Gastroesophageal sphincter (tissue), 4 donors: ENCODE data around the gene DCUN1D4. TPM values are rescaled to one million over a fixed set of nuclear protein-coding genes. Genes with fewer than 3 reads are reported as not detected.

Experiments
- ATAC-seq: fragments of 150-250 bp; one replicate; pipeline ENCODE4 v1.9.1; 2016; ENCODE audit warnings: mild to moderate bottlenecking, moderate library complexity
- H3K27ac ChIP-seq, 4 donors: fragments of 200-600 bp; sonication (generic) in 3 of 4; 1 replicate in 3 of 4; 2 replicates in 1 of 4; pipeline ENCODE4 v1.5.1; 2016 to 2019
- H3K27me3 ChIP-seq: fragments of 200-600 bp; sonication (generic); one replicate; pipeline ENCODE4 v1.5.1; 2019
- H3K36me3 ChIP-seq, 2 donors: fragments of 200-600 bp; sonication (generic); one replicate each; pipeline ENCODE4 v1.5.1; 2019; ENCODE audit warnings: control low read depth in 1 of 2
- H3K4me1 ChIP-seq, 3 donors: fragments of 200-600 bp; sonication (generic); 1 replicate in 2 of 3; 2 replicates in 1 of 3; pipeline ENCODE4 v1.5.1; 2016 to 2019; ENCODE audit warnings: control low read depth in 2 of 3
- H3K4me3 ChIP-seq, 2 donors: fragments of 200-600 bp; sonication (generic); one replicate each; pipeline ENCODE4 v1.5.1; 2019; ENCODE audit warnings: mild to moderate bottlenecking in 1 of 2, moderate library complexity in 1 of 2
- H3K9me3 ChIP-seq, 3 donors: fragments of 200-600 bp; sonication (generic); one replicate each; pipeline ENCODE4 v1.5.1; 2017 to 2019; ENCODE audit warnings: control low read depth in 2 of 3
- EP300 ChIP-seq: sonication (generic); formaldehyde crosslinking; IDR thresholded peaks from one replicate; pipeline ENCODE4 v1.6.1; 2017; ENCODE audit warnings: antibody characterized with exemption, mild to moderate bottlenecking
- POLR2A ChIP-seq, 2 donors: fragments of 450-650 bp; IDR thresholded peaks; one replicate each; pipeline ENCODE4 v1.6.1; 2017; ENCODE audit warnings: antibody characterized with exemption in 2 of 2, mild to moderate bottlenecking in 2 of 2, moderate library complexity in 1 of 2
- POLR2AphosphoS5 ChIP-seq: sonication (generic); formaldehyde crosslinking; IDR thresholded peaks from one replicate; pipeline ENCODE4 v1.6.1; 2017; ENCODE audit warnings: antibody characterized with exemption
- WGBS, 2 donors: methylation state at CpG; one replicate each; pipeline ENCODE4 v1.1.5; 2018; ENCODE audit warnings: low coverage in 1 of 2; 5-methylcytosine and 5-hydroxymethylcytosine counted together
- total RNA-seq, 4 donors: library from RNA; depleted of rRNA; stranded (reverse); fragments of >200 nt; gene quantifications; one replicate each; pipeline ENCODE4 v1.1.0, GENCODE V29; 2016
- TF ChIP-seq, protein P1 (sequence below), 4 experiments: fragments of 200-600 bp in 2 of 4; fragments of 450-650 bp in 2 of 4; sonication (generic) in 1 of 4; IDR thresholded peaks; one replicate each; pipeline ENCODE4 v1.5.1; 2017 to 2019; ENCODE audit warnings: antibody characterized with exemption in 4 of 4, mild to moderate bottlenecking in 2 of 4, moderate library complexity in 2 of 4

DCUN1D4 gene
- total RNA-seq, 4 donors from 2014 or later: 48.9 to 81.9 (median 51.0) TPM

DNA sequence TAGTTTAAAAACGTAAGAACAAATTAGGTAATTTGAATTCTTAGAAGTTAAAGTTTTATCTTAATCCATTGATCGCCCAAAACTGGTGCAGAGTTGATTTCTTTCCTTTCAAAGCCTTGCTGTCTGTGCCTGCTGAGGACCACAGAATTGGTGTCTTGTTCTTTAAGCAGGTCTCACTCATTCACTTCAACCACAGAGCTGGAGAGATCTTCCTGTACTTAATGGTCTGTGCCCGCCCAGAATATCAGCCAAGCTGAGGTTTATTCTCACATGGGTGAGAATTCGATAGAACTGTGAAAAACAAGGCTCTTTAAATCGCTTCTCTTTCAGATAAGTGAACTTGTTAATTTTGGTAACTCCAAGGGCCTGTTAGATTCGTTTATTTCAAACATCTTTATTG, 31.6 kb downstream of the DCUN1D4 start:
- Histone ChIP-seq H3K27me3 (no peaks in the 10 kb centered on the region), H3K9me3 (no peaks in the 10 kb centered on the region), H3K36me3 (peaks cover 0 to 83% of the 10 kb centered on the region in 2 donors), H3K27ac (no peak overlapping the region), H3K4me3 (no peak overlapping the region), H3K4me1 (peaks cover 0 to 11% (median 0%) of the 10 kb centered on the region in 3 donors)
- WGBS, 2 donors: 87 to 88% methylated on average over 4 to 6 of the region's 6 CpGs
- TF ChIP-seq POLR2A (IDR thresholded peaks at IDR 0.05) (no peak), POLR2AphosphoS5 (no peak), EP300 (no peak)
- TF ChIP-seq, protein P1, sequence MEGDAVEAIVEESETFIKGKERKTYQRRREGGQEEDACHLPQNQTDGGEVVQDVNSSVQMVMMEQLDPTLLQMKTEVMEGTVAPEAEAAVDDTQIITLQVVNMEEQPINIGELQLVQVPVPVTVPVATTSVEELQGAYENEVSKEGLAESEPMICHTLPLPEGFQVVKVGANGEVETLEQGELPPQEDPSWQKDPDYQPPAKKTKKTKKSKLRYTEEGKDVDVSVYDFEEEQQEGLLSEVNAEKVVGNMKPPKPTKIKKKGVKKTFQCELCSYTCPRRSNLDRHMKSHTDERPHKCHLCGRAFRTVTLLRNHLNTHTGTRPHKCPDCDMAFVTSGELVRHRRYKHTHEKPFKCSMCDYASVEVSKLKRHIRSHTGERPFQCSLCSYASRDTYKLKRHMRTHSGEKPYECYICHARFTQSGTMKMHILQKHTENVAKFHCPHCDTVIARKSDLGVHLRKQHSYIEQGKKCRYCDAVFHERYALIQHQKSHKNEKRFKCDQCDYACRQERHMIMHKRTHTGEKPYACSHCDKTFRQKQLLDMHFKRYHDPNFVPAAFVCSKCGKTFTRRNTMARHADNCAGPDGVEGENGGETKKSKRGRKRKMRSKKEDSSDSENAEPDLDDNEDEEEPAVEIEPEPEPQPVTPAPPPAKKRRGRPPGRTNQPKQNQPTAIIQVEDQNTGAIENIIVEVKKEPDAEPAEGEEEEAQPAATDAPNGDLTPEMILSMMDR (IDR thresholded peaks at IDR 0.05): no peak
- no peak for ATAC-seq

DNA sequence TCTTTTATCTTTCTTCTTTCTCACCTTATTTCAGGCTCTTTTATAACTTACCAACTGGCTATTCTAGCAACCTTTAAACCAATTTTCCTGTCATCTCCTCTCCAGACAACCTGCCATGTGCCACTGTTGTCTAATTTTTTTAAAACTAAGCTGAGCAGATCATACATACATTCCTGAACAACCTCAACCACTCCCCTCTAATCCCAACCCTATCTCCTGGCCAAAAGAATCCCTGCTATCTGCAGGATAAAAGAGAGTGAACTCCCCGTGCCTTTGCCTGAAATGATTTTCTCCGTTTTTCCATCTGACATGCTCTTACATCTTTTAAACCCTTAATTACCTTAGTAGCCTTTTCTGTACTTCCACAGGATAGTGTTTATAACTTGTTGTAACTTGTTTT, 35.5 kb downstream of the DCUN1D4 start:
- Histone ChIP-seq H3K9me3 (no peaks in the 10 kb centered on the region), H3K27me3 (no peaks in the 10 kb centered on the region), H3K27ac (no peak overlapping the region), H3K4me3 (no peak overlapping the region), H3K4me1 (no peaks in the 10 kb centered on the region), H3K36me3 (peaks cover 0 to 90% of the 10 kb centered on the region in 2 donors)
- 71 to 94% methylated on average over 2 of the region's 2 CpGs for WGBS, 2 donors
- ATAC-seq: no peak
- no peak for TF ChIP-seq POLR2AphosphoS5
- TF ChIP-seq, protein P1 (IDR thresholded peaks at IDR 0.05): no peak
- TF ChIP-seq EP300: no peak
- TF ChIP-seq POLR2A (IDR thresholded peaks at IDR 0.05): no peak

DNA sequence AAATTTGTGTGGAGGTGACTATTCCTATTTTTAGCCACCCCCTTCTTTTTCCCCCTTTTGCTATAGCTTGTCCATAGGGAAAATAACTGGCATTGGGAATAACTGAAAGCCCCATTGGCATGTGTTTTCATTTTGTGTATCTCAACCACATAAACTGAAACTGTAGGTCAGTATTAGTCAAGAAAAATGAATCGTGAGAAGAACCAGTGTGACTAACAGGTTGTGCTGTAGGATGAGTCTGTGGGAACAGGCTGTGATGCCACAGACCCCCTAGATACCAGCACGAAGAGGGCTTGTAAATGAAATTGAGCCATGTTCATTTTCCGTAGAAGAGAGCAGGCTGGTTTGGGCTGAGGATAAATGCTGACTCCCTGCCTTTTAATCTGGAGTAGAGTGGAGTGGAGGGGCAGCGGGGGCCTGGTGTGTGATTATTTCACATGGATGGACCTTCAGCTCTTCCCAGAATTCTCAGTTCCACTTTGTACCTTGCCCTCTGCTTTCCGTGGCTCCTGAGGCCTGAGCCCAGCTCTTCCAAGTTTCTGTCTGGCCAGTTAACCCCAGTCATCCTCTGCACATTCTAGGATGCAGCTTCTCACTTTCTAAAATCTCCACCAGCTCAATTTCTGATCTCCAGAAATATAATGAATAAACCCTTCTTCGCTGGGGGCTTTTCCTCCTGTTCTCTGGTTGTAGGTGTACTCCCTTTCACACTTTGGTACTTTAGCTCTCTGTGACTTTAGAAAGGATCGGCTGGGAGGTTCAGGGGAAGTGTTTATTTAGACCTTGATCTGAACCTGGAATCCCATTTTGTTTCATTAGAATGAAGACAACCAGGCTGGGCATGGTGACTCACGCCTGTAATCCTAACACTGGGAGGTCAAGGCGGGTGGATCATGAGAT, 37.3 kb downstream of the DCUN1D4 start:
- no peaks in the 10 kb centered on the region for H3K27me3 ChIP-seq
- peaks cover 0 to 86% of the 10 kb centered on the region in 2 donors for H3K36me3 ChIP-seq
- H3K27ac ChIP-seq: no peak overlapping the region
- ATAC-seq: no peak
- H3K4me3 ChIP-seq: no peak overlapping the region
- WGBS, 2 donors: 78 to 94% methylated on average over 5 to 7 of the region's 9 CpGs
- H3K4me1 ChIP-seq: no peaks in the 10 kb centered on the region
- TF ChIP-seq EP300 (no peak), POLR2AphosphoS5 (no peak), POLR2A (IDR thresholded peaks at IDR 0.05) (no peak)
- TF ChIP-seq, protein P1 (IDR thresholded peaks at IDR 0.05): no peak
- no peaks in the 10 kb centered on the region for H3K9me3 ChIP-seq

DNA sequence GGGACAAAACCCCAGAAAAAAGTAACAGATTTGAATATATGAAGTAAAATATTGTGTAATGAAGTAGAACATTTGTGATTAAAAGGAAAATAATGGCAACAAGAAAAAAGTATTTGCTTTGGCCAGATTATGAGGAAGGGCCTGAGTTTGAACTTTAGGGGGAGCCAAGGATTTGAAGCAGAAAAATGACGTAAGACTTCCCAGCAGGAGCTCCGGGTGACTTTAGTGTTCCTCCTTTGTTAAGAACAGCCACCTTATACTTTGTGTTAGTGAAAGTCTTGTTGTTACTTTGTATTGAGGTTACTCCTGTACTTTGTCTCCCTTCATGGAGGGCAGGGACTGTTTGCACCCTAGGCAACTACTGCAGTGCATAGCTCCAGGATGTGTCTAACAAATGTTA, 41.1 kb downstream of the DCUN1D4 start:
- peaks cover 0 to 82% of the 10 kb centered on the region in 2 donors for H3K36me3 ChIP-seq
- 38 to 61% methylated on average over 2 of the region's 2 CpGs for WGBS, 2 donors
- no peak for TF ChIP-seq POLR2AphosphoS5
- TF ChIP-seq, protein P1 (IDR thresholded peaks at IDR 0.05): no peak
- no peak for TF ChIP-seq EP300
- no peak for TF ChIP-seq POLR2A (IDR thresholded peaks at IDR 0.05)
- no peak overlapping the region for H3K4me3 ChIP-seq
- H3K27ac ChIP-seq: no peak overlapping the region
- no peaks in the 10 kb centered on the region for H3K9me3 ChIP-seq
- H3K4me1 ChIP-seq: peaks cover 0 to 1% (median 0%) of the 10 kb centered on the region in 3 donors
- H3K27me3 ChIP-seq: no peaks in the 10 kb centered on the region
- no peak for ATAC-seq

DNA sequence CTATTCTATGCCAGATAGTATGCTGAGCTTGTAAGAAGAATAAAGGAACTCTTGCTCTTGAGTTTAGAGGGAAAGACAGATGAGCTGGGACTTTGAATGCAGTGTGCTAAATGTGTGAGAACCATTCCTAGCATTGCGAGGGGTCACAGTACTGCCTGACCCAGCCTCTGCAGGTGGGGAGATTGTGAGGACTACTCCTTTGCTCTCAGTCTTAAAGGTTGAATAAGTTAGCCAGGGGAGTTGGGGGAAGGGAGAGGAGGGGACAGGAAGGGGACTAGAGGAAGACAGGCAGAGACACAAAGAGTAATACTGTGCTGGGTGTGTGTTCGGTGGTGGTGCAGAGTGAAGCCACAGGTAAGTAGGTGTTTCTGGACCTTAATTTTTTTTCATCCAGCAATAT, 41.7 kb downstream of the DCUN1D4 start:
- Histone ChIP-seq H3K36me3 (peaks cover 0 to 82% of the 10 kb centered on the region in 2 donors), H3K9me3 (no peaks in the 10 kb centered on the region), H3K27ac (no peak overlapping the region), H3K4me1 (peaks cover 0 to 6% (median 0%) of the 10 kb centered on the region in 3 donors), H3K27me3 (no peaks in the 10 kb centered on the region), H3K4me3 (no peak overlapping the region)
- ATAC-seq: no peak
- TF ChIP-seq, protein P1 (IDR thresholded peaks at IDR 0.05): no peak
- TF ChIP-seq POLR2A (IDR thresholded peaks at IDR 0.05) (no peak), POLR2AphosphoS5 (no peak), EP300 (no peak)
- 88 to 100% methylated on average over 1 to 2 of the region's 2 CpGs for WGBS, 2 donors
